HCT116 (cell line): ENCODE measurements around the gene CNTNAP2. TPM values are rescaled to one million over a fixed set of nuclear protein-coding genes. Genes with fewer than 3 reads are reported as not detected.

Experiments used
- ATAC-seq: fragments of 200-7000 bp; cut with Tn5 transposase; 2 replicates; pipeline ENCODE4 v1.9.1; 2020; ENCODE audit warnings: mild to moderate bottlenecking, moderate library complexity
- BruUV-seq: library from RNA; stranded (reverse); fragments of 400-500 nt; replicated peaks from 2 replicates; lab custom pipeline; 2021; lab: Mats Ljungman, UMichigan
- CTCF ChIA-PET: fragments of 300-600 bp; sonication (Branson Sonifier 250); formaldehyde crosslinking; loops from one replicate; lab custom pipeline; 2021; ENCODE audit warnings: antibody characterized with exemption; lab: Charles Lee
- POLR2A ChIA-PET: fragments of 300-600, 350-600 bp; sonication (Branson Sonifier 250); formaldehyde crosslinking; loops from one replicate; lab custom pipeline; 2021; ENCODE audit warnings: antibody characterized with exemption; lab: Charles Lee
- RAD21 ChIA-PET, 2 experiments: fragments of 300-600 bp; sonication (Branson Sonifier 250); formaldehyde crosslinking; loops; one replicate each; lab custom pipeline; 2023; ENCODE audit warnings: low total read pairs in 2 of 2; ENCODE audit not compliant: uncharacterized antibody in 2 of 2, unreplicated experiment in 2 of 2, low non-redundant PET in 1 of 2; lab: Charles Lee
- DNase-seq: peaks from one replicate; pipeline ENCODE4 v3.0.0-alpha.2; 2010; ENCODE audit warnings: low read depth, low spot score
- H2AFZ ChIP-seq: fragments of 200-600 bp; shearing (Covaris generic), sonication (generic); 2 replicates; pipeline ENCODE4 v1.6.1; 2017; ENCODE audit warnings: low read depth, mixed run types, mixed read lengths, antibody characterized with exemption, low read length; ENCODE audit not compliant: poor library complexity, severe bottlenecking
- H3K27ac ChIP-seq: 2 replicates; pipeline ENCODE4 v1.5.1; 2012; ENCODE audit warnings: low read depth, low read length
- H3K27me3 ChIP-seq: fragments of 200-600 bp; sonication (generic); 2 replicates; pipeline ENCODE4 v1.6.1; 2016; ENCODE audit warnings: mixed run types, low read length, mixed read lengths; ENCODE audit not compliant: insufficient read depth
- H3K36me3 ChIP-seq, 2 experiments: fragments of 200-500 bp in 1 of 2; fragments of 200-600 bp in 1 of 2; sonication (Bioruptor generic) in 1 of 2; sonication (generic) in 1 of 2; 2 replicates each; pipeline versions ENCODE4 v1.5.1 to v1.6.1; 2014 to 2016; ENCODE audit warnings: low read length in 2 of 2, inconsistent platforms in 1 of 2, mixed read lengths in 1 of 2, mixed run types in 1 of 2; ENCODE audit not compliant: insufficient read depth in 2 of 2, control insufficient read depth in 1 of 2
- H3K4me1 ChIP-seq, 2 experiments: fragments of 200-600 bp in 1 of 2; sonication (generic) in 1 of 2; 2 replicates each; pipeline versions ENCODE4 v1.5.1 to v1.6.1; 2012 to 2017; ENCODE audit warnings: low read length in 2 of 2, inconsistent platforms in 1 of 2, mild to moderate bottlenecking in 1 of 2, mixed read lengths in 1 of 2, mixed run types in 1 of 2, moderate library complexity in 1 of 2; ENCODE audit not compliant: insufficient read depth in 2 of 2, control insufficient read depth in 1 of 2
- H3K4me2 ChIP-seq: fragments of 200-600 bp; sonication (generic); 2 replicates; pipeline ENCODE4 v1.6.1; 2017; ENCODE audit warnings: mixed run types, low read length, mixed read lengths
- H3K4me3 ChIP-seq, 2 experiments: fragments of 200-600 bp in 1 of 2; sonication (generic) in 1 of 2; replicated peaks in 1 of 2; 2 replicates each; pipeline ENCODE4 v1.5.1; 2011 to 2016; ENCODE audit warnings: low read length in 2 of 2, control low read depth in 1 of 2, low read depth in 1 of 2, mild to moderate bottlenecking in 1 of 2, mixed read lengths in 1 of 2, mixed run types in 1 of 2
- H3K79me2 ChIP-seq: fragments of 200-600 bp; sonication (generic); 2 replicates; pipeline ENCODE4 v1.6.1; 2017; ENCODE audit warnings: mild to moderate bottlenecking, mixed run types, low read length, moderate library complexity, mixed read lengths; ENCODE audit not compliant: insufficient read depth
- H3K9ac ChIP-seq: fragments of 200-600 bp; sonication (generic); 2 replicates; pipeline ENCODE4 v1.6.1; 2016; ENCODE audit warnings: low read length, mixed read lengths
- H3K9me2 ChIP-seq: fragments of 200-600 bp; sonication (generic), shearing (Covaris generic); 2 replicates; pipeline ENCODE4 v1.6.1; 2017; ENCODE audit warnings: mixed run types, mild to moderate bottlenecking, moderate library complexity; ENCODE audit not compliant: insufficient read depth
- H3K9me3 ChIP-seq, 2 experiments: fragments of 200-500 bp in 1 of 2; fragments of 200-600 bp in 1 of 2; sonication (Bioruptor generic) in 1 of 2; sonication (generic) in 1 of 2; 2 replicates each; pipeline ENCODE4 v1.6.1; 2014 to 2017; ENCODE audit warnings: low read length in 2 of 2, mixed read lengths in 2 of 2, inconsistent platforms in 1 of 2, low read depth in 1 of 2, mild to moderate bottlenecking in 1 of 2, mixed run types in 1 of 2, moderate library complexity in 1 of 2; ENCODE audit not compliant: control insufficient read depth in 1 of 2, insufficient read depth in 1 of 2
- H4K20me1 ChIP-seq: fragments of 200-600 bp; sonication (generic), shearing (Covaris generic); 2 replicates; pipeline ENCODE4 v1.6.1; 2017; ENCODE audit warnings: mixed run types, mild to moderate bottlenecking, moderate library complexity; ENCODE audit not compliant: insufficient read depth
- EGR1 ChIP-seq: IDR thresholded peaks from 2 replicates; pipeline ENCODE4 v1.6.1; 2012; ENCODE audit warnings: low read depth
- FOSL1 ChIP-seq: IDR thresholded peaks from 2 replicates; pipeline ENCODE4 v1.6.1; 2012; ENCODE audit warnings: low read depth
- JUND ChIP-seq: IDR thresholded peaks from 2 replicates; pipeline ENCODE4 v1.6.1; 2012
- POLR2AphosphoS5 ChIP-seq: IDR thresholded peaks from 2 replicates; pipeline ENCODE4 v1.6.1; 2011; ENCODE audit warnings: mild to moderate bottlenecking, low read depth, low read length, moderate library complexity
- RAD21 ChIP-seq: IDR thresholded peaks from 2 replicates; pipeline ENCODE4 v1.6.1; 2012; ENCODE audit warnings: low read depth, mild to moderate bottlenecking
- YY1 ChIP-seq: IDR thresholded peaks from 2 replicates; pipeline ENCODE4 v1.6.1; 2011; ENCODE audit warnings: low read length, low read depth, moderate library complexity, mild to moderate bottlenecking; ENCODE audit not compliant: insufficient replicate concordance; ENCODE audit errors: extremely low read depth
- ZNF274 ChIP-seq: fragments of 200-500 bp; sonication (Bioruptor generic); IDR thresholded peaks from 2 replicates; pipeline ENCODE4 v1.6.1; 2014; ENCODE audit warnings: mild to moderate bottlenecking, low read depth, low read length, inconsistent platforms
- intact Hi-C: fragments of 100-400 bp; cut with micrococcal nuclease; formaldehyde crosslinking; loops from 2 replicates; pipeline ENCODE4 v1.10.0; 2022
- total RNA-seq: library from RNA; stranded (reverse); gene quantifications from one replicate; pipeline ENCODE4 v1.2.1, GENCODE V29; 2021; ENCODE audit not compliant: unreplicated experiment
- TF ChIP-seq, protein P1 (sequence below), 3 experiments: fragments of 200-600 bp in 1 of 3; sonication (generic) in 1 of 3; IDR thresholded peaks in 2 of 3; conservative IDR thresholded peaks in 1 of 3; 2 replicates each; pipeline ENCODE4 v1.5.1; 2012 to 2017; ENCODE audit warnings: low read depth in 2 of 3, low read length in 2 of 3, antibody characterized with exemption in 1 of 3, borderline replicate concordance in 1 of 3, control low read depth in 1 of 3, mild to moderate bottlenecking in 1 of 3, mixed read lengths in 1 of 3, mixed run types in 1 of 3, moderate library complexity in 1 of 3; ENCODE audit not compliant: insufficient read depth in 1 of 3

Gene CNTNAP2
- total RNA-seq, 1 experiment from 2014 or later, result 0.37 TPM

DNA sequence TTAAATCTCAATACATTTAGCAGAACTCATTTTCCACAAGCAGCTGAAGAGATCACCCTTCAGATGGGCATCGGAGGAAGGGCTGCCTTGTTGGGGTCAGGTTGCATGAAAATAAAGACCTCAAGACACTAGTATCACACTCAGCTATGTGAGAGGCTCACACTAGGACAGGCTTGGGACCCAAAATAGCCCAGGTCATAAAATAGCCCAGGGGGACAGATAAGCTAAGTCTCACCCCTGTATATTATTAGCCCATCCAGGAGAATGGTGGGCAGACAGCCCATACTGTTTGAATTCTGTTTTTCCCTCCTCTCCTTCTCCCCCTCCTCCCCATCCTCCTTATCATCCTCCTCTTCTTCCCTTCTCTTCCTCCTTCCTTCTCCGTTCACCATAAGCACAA is 2058.9 kb downstream of the CNTNAP2 start:
- RAD21 ChIA-PET, result no interaction called here
- Histone ChIP-seq H3K79me2 (no peaks in the 10 kb centered on the region), H3K4me3 (no peak overlapping the region)
- TF ChIP-seq POLR2AphosphoS5 (no peak), JUND (no peak), ZNF274 (no peak), RAD21 (no peak), EGR1 (no peak)
- TF ChIP-seq, all 23 proteins: peak for 0
- ChIA-PET CTCF (no interaction called here), POLR2A (no interaction called here)
- no TSS peak for BruUV-seq
- ATAC-seq, result no peak
- no peaks in the 10 kb centered on the region for H3K36me3 ChIP-seq
- no peak overlapping the region for H3K27ac ChIP-seq
- H3K9ac ChIP-seq, result no peak overlapping the region
- no peaks in the 10 kb centered on the region for H3K9me2 ChIP-seq
- H4K20me1 ChIP-seq, result no peaks in the 10 kb centered on the region
- H2AFZ ChIP-seq, result no peak overlapping the region
- H3K9me3 ChIP-seq, result no peaks in the 10 kb centered on the region
- intact Hi-C loops, result no loop called here
- H3K4me2 ChIP-seq, result no peak overlapping the region
- DNase-seq, result no peak
- no peaks in the 10 kb centered on the region for H3K27me3 ChIP-seq
- no peaks in the 10 kb centered on the region for H3K4me1 ChIP-seq

DNA sequence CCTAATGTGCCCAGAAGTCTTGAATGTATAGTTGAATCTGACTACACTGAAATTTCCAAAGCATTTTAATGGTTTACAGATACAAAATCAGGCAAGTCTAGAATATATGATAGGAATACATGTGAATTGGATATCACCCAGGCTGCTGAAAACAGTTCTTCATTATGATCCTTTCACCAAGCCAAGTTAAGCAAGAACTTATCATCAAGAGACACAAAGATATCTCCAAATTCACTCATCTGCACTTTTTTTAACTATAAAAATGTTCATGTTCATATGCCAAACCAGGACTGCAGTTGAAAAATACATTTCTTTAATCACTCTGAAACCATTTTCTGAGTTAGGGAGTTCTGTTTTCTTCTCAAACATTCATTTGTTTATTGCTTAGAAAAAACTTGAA is 2061.4 kb downstream of the CNTNAP2 start:
- BruUV-seq, result no TSS peak
- H3K4me2 ChIP-seq, result no peak overlapping the region
- no peaks in the 10 kb centered on the region for H3K4me1 ChIP-seq
- H3K4me3 ChIP-seq, result no peak overlapping the region
- no peak for DNase-seq
- no peaks in the 10 kb centered on the region for H3K36me3 ChIP-seq
- no peaks in the 10 kb centered on the region for H3K9me3 ChIP-seq
- no peaks in the 10 kb centered on the region for H3K27me3 ChIP-seq
- intact Hi-C loops, result no loop called here
- no peaks in the 10 kb centered on the region for H3K9me2 ChIP-seq
- TF ChIP-seq ZNF274 (no peak), FOSL1 (no peak), YY1 (no peak)
- TF ChIP-seq, protein P1, sequence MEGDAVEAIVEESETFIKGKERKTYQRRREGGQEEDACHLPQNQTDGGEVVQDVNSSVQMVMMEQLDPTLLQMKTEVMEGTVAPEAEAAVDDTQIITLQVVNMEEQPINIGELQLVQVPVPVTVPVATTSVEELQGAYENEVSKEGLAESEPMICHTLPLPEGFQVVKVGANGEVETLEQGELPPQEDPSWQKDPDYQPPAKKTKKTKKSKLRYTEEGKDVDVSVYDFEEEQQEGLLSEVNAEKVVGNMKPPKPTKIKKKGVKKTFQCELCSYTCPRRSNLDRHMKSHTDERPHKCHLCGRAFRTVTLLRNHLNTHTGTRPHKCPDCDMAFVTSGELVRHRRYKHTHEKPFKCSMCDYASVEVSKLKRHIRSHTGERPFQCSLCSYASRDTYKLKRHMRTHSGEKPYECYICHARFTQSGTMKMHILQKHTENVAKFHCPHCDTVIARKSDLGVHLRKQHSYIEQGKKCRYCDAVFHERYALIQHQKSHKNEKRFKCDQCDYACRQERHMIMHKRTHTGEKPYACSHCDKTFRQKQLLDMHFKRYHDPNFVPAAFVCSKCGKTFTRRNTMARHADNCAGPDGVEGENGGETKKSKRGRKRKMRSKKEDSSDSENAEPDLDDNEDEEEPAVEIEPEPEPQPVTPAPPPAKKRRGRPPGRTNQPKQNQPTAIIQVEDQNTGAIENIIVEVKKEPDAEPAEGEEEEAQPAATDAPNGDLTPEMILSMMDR (IDR thresholded peaks at IDR 0.05 in 2 of 3, conservative IDR thresholded peaks at IDR 0.05 in 1 of 3; ENCODE audit: borderline replicate concordance in 1 of 3, insufficient read depth in 1 of 3, low read depth in 2 of 3, low read length in 2 of 3), result no peak
- TF ChIP-seq, all 23 proteins: peak for 0
- no peaks in the 10 kb centered on the region for H4K20me1 ChIP-seq
- no peak for ATAC-seq
- RAD21 ChIA-PET, result no interaction called here
- H3K9ac ChIP-seq, result no peak overlapping the region
- POLR2A ChIA-PET, result no interaction called here
- no peak overlapping the region for H2AFZ ChIP-seq
- H3K27ac ChIP-seq, result no peak overlapping the region
- CTCF ChIA-PET, result no interaction called here
- no peaks in the 10 kb centered on the region for H3K79me2 ChIP-seq
